GM12878 (cell line): ENCODE measurements around the gene LENG9. TPM values are rescaled to one million over a fixed set of nuclear protein-coding genes. Genes with fewer than 3 reads are reported as not detected.

ENCODE experiments used
- ATAC-seq: fragments of 200-7000 bp; cut with Tn5 transposase; 3 replicates; pipeline ENCODE4 v1.9.1; 2020; ENCODE audit warnings: mild to moderate bottlenecking, moderate library complexity
- BruUV-seq: library from RNA; stranded (reverse); fragments of 400-500 nt; replicated peaks from 2 replicates; lab custom pipeline; 2021; lab: Mats Ljungman, UMichigan
- CTCF ChIA-PET: fragments of 300-600 bp; sonication (Branson Sonifier 250); formaldehyde crosslinking; extraction: SDS; loops from one replicate; lab custom pipeline; 2021; ENCODE audit warnings: inconsistent platforms; lab: Yijun Ruan, JAX
- POLR2A ChIA-PET: fragments of 350-600 bp; formaldehyde crosslinking; extraction: SDS; loops from one replicate; lab custom pipeline; 2021; ENCODE audit warnings: inconsistent platforms; lab: Charles Lee
- RAD21 ChIA-PET: fragments of 300-600 bp; sonication (Branson Sonifier 250); formaldehyde crosslinking; loops from one replicate; lab custom pipeline; 2023; ENCODE audit warnings: antibody characterized with exemption; ENCODE audit not compliant: unreplicated experiment; lab: Charles Lee
- SMC1A ChIA-PET: fragments of 300-600 bp; sonication (Branson Sonifier 250); formaldehyde crosslinking; loops from one replicate; lab custom pipeline; 2023; ENCODE audit not compliant: unreplicated experiment, uncharacterized antibody; lab: Charles Lee
- DNase-seq: peaks from one replicate; pipeline ENCODE4 v3.0.0-alpha.2; 2011; ENCODE audit warnings: low read depth, low spot score
- FAIRE-seq: peaks from 3 replicates; lab custom pipeline; 2011; peaks lifted over from hg19 to GRCh38; lab: Jason Lieb, UNC
- H2AFZ ChIP-seq: 2 replicates; pipeline ENCODE4 v1.6.0; 2011; ENCODE audit warnings: low read depth, low read length, control low read depth; ENCODE audit not compliant: control insufficient read depth
- H3K27ac ChIP-seq: 2 replicates; pipeline ENCODE4 v1.5.1; 2011; ENCODE audit warnings: control low read depth; ENCODE audit not compliant: control insufficient read depth, insufficient read depth
- H3K27me3 ChIP-seq, 2 experiments: replicated peaks in 1 of 2; 2 replicates each; pipeline versions ENCODE4 v1.6.0 to v1.6.1; 2011; ENCODE audit warnings: low read length in 1 of 2; ENCODE audit not compliant: control insufficient read depth in 2 of 2, insufficient read depth in 2 of 2
- H3K36me3 ChIP-seq, 2 experiments: 2 replicates each; pipeline ENCODE4 v1.5.1; 2011; ENCODE audit warnings: low read length in 1 of 2; ENCODE audit not compliant: control insufficient read depth in 2 of 2, insufficient read depth in 2 of 2
- H3K4me1 ChIP-seq: 2 replicates; pipeline ENCODE4 v1.6.1; 2011; ENCODE audit warnings: mild to moderate bottlenecking, low read length, moderate library complexity, mixed read lengths; ENCODE audit not compliant: control insufficient read depth, insufficient read depth
- H3K4me2 ChIP-seq: 2 replicates; pipeline ENCODE4 v1.6.0; 2011; ENCODE audit warnings: control low read depth; ENCODE audit not compliant: control insufficient read depth, insufficient read depth
- H3K4me3 ChIP-seq: fragments of 200-600 bp; sonication (generic); 2 replicates; pipeline ENCODE4 v1.5.1; 2016
- H3K79me2 ChIP-seq: 2 replicates; pipeline ENCODE4 v1.6.0; 2011; ENCODE audit warnings: low read length; ENCODE audit not compliant: control insufficient read depth, insufficient read depth
- H3K9ac ChIP-seq: 2 replicates; pipeline ENCODE4 v1.8.0; 2011; ENCODE audit warnings: low read length, control low read depth, mixed read lengths; ENCODE audit not compliant: control insufficient read depth, insufficient read depth
- H3K9me3 ChIP-seq: replicated peaks from 3 replicates; pipeline ENCODE4 v1.5.1; 2011; ENCODE audit warnings: mild to moderate bottlenecking, low read length; ENCODE audit not compliant: control insufficient read depth, insufficient read depth
- H4K20me1 ChIP-seq: 2 replicates; pipeline ENCODE4 v1.6.0; 2011; ENCODE audit not compliant: control insufficient read depth, insufficient read depth
- CBX5 ChIP-seq: sonication (generic); IDR thresholded peaks from 2 replicates; pipeline ENCODE4 v1.6.1; 2016; ENCODE audit warnings: low read depth, moderate library complexity, mild to moderate bottlenecking, inconsistent platforms
- FOS ChIP-seq: IDR thresholded peaks from 3 replicates; pipeline ENCODE4 v1.6.1; 2011; ENCODE audit warnings: borderline replicate concordance; ENCODE audit not compliant: insufficient read length; ENCODE audit errors: extremely low read depth
- GATAD2B ChIP-seq: fragments of 450-650 bp; conservative IDR thresholded peaks from 2 replicates; pipeline ENCODE4 v1.6.1; 2017; ENCODE audit warnings: low read depth, mild to moderate bottlenecking, moderate library complexity
- HDAC2 ChIP-seq: fragments of 200-600 bp; sonication (generic); IDR thresholded peaks from 2 replicates; pipeline ENCODE4 v1.6.1; 2017
- NR2F1 ChIP-seq: fragments of 450-650 bp; conservative IDR thresholded peaks from 2 replicates; pipeline ENCODE4 v1.6.1; 2017; ENCODE audit warnings: mild to moderate bottlenecking
- SMC3 ChIP-seq: IDR thresholded peaks from 2 replicates; pipeline ENCODE4 v1.6.1; 2011; ENCODE audit warnings: low read length, improper control_type of control experiment, borderline replicate concordance
- TCF7 ChIP-seq: IDR thresholded peaks from 2 replicates; pipeline ENCODE4 v1.6.1; 2014; ENCODE audit warnings: antibody characterized with exemption, borderline replicate concordance
- ZNF207 ChIP-seq: fragments of 450-650 bp; IDR thresholded peaks from 2 replicates; pipeline ENCODE4 v1.6.1; 2014; ENCODE audit warnings: antibody characterized with exemption, mild to moderate bottlenecking, borderline replicate concordance
- ZNF687 ChIP-seq: fragments of 450-650 bp; IDR thresholded peaks from 2 replicates; pipeline ENCODE4 v1.6.1; 2017; ENCODE audit warnings: mild to moderate bottlenecking, moderate library complexity
- WGBS: methylation state at CpG from one replicate; pipeline ENCODE4 v1.1.6; 2016; ENCODE audit warnings: low lambda C conversion rate; ENCODE audit not compliant: insufficient replicate concordance, insufficient coverage; ENCODE audit errors: missing lambda C conversion rate; 5-methylcytosine and 5-hydroxymethylcytosine counted together
- in situ Hi-C: fragments of 300-500 bp; cut with MboI; formaldehyde crosslinking; loops from 9 replicates; pipeline ENCODE4 v1.14.3; 2018; ENCODE audit warnings: mixed read lengths
- intact Hi-C: fragments of 100-400 bp; cut with micrococcal nuclease; formaldehyde crosslinking; loops from one replicate; pipeline ENCODE4 v1.14.2; 2022; ENCODE audit not compliant: unreplicated experiment
- polyA plus RNA-seq, 11 experiments: library from polyadenylated mRNA; depleted of rRNA in 4 of 11; unstranded in 6 of 11; stranded (reverse) in 5 of 11; fragments of >200 nt; fragmentation: Nextera tagmentation in 4 of 11; fragmentation: Illumina TruSeq in 1 of 11; extraction: Ambion mirVana in 4 of 11; extraction: Trizol in 1 of 11; gene quantifications; 1 replicate in 1 of 11; 2 replicates in 10 of 11; pipeline versions ENCODE4 v1.2.1 to v1.2.3, GENCODE V29; 2011 to 2016; ENCODE audit warnings: inconsistent platforms in 2 of 11, missing spikeins in 2 of 11, low read depth in 1 of 11
- total RNA-seq, 4 experiments: library from RNA; depleted of rRNA in 3 of 4; stranded (reverse); fragments of >200 nt in 3 of 4; fragmentation: Illumina TruSeq in 1 of 4; extraction: Trizol in 1 of 4; gene quantifications; 2 replicates each; pipeline versions ENCODE4 v1.2.1 to v1.2.3, GENCODE V29; 2013 to 2021
- TF ChIP-seq, protein P1 (sequence below): fragments of 450-650 bp; IDR thresholded peaks from 2 replicates; pipeline ENCODE4 v1.6.1; 2017; ENCODE audit warnings: mild to moderate bottlenecking, low read depth, inconsistent platforms; ENCODE audit not compliant: poor library complexity, severe bottlenecking
- TF ChIP-seq, protein P2 (sequence below): fragments of 450-650 bp; IDR thresholded peaks from 2 replicates; pipeline ENCODE4 v1.6.1; 2017; ENCODE audit warnings: mild to moderate bottlenecking
- TF ChIP-seq, protein P3 (sequence below): fragments of 450-650 bp; IDR thresholded peaks from 2 replicates; pipeline ENCODE4 v1.6.1; 2018; ENCODE audit warnings: mild to moderate bottlenecking, low read depth, moderate library complexity; ENCODE audit not compliant: partially characterized antibody

Gene LENG9
- total and polyA plus RNA-seq, 10 of the 15 experiments (the other 5 are each of a cell fraction or from before 2014, with no cell fraction given): 0.09 to 2.9 (median 0.76) TPM; not detected in 1

DNA sequence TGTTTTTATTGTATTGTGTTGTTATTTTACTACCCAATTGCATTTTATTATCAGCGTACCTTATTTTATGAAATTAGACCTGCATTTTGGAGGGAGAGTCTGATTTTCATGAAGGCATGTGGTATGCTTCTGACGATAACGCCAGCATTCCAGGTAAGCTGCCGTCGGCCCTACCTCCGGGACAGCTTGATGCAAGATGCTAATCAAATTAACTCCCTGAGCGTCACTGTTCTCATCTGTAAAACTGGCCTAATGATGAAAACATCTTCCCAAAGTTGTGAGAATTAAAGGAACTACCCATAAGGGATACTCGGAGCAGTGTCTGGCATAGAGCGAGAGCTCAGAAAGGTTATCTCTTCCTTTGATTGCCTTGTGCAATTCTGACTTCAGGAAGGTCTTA is 26.2 kb upstream of the LENG9 start (continued):
- TF ChIP-seq, protein P1, sequence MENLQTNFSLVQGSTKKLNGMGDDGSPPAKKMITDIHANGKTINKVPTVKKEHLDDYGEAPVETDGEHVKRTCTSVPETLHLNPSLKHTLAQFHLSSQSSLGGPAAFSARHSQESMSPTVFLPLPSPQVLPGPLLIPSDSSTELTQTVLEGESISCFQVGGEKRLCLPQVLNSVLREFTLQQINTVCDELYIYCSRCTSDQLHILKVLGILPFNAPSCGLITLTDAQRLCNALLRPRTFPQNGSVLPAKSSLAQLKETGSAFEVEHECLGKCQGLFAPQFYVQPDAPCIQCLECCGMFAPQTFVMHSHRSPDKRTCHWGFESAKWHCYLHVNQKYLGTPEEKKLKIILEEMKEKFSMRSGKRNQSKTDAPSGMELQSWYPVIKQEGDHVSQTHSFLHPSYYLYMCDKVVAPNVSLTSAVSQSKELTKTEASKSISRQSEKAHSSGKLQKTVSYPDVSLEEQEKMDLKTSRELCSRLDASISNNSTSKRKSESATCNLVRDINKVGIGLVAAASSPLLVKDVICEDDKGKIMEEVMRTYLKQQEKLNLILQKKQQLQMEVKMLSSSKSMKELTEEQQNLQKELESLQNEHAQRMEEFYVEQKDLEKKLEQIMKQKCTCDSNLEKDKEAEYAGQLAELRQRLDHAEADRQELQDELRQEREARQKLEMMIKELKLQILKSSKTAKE: no peak
- TF ChIP-seq CBX5 (no peak), ZNF687 (no peak), GATAD2B (no peak), NR2F1 (no peak)
- TF ChIP-seq, all 136 proteins: peak for 0

DNA sequence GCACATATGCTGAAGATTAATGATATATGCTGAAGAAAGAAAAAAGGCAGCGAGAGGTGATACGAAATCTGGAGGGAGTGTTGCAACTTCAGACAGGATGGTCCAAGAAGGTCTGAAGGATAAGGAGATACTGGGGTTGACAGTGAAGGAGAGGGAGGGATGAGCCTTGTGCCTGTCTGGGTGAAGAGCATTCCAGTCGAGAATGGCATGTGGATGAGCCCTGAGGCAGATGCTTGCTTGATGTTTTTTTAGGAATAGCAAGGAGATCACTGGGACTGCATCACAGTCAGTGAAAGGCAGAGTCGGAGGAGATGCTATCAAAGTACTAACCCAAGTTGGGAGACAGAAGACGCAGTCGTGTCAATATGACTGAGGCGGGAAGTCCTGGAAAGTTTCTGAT is 25.8 kb upstream of the LENG9 start:
- POLR2A ChIA-PET: no interaction called here
- no peak for FAIRE-seq
- no peak for TF ChIP-seq TCF7
- no peak for TF ChIP-seq ZNF207
- TF ChIP-seq, protein P2, sequence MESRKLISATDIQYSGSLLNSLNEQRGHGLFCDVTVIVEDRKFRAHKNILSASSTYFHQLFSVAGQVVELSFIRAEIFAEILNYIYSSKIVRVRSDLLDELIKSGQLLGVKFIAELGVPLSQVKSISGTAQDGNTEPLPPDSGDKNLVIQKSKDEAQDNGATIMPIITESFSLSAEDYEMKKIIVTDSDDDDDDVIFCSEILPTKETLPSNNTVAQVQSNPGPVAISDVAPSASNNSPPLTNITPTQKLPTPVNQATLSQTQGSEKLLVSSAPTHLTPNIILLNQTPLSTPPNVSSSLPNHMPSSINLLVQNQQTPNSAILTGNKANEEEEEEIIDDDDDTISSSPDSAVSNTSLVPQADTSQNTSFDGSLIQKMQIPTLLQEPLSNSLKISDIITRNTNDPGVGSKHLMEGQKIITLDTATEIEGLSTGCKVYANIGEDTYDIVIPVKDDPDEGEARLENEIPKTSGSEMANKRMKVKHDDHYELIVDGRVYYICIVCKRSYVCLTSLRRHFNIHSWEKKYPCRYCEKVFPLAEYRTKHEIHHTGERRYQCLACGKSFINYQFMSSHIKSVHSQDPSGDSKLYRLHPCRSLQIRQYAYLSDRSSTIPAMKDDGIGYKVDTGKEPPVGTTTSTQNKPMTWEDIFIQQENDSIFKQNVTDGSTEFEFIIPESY: no peak
- TF ChIP-seq, protein P3, sequence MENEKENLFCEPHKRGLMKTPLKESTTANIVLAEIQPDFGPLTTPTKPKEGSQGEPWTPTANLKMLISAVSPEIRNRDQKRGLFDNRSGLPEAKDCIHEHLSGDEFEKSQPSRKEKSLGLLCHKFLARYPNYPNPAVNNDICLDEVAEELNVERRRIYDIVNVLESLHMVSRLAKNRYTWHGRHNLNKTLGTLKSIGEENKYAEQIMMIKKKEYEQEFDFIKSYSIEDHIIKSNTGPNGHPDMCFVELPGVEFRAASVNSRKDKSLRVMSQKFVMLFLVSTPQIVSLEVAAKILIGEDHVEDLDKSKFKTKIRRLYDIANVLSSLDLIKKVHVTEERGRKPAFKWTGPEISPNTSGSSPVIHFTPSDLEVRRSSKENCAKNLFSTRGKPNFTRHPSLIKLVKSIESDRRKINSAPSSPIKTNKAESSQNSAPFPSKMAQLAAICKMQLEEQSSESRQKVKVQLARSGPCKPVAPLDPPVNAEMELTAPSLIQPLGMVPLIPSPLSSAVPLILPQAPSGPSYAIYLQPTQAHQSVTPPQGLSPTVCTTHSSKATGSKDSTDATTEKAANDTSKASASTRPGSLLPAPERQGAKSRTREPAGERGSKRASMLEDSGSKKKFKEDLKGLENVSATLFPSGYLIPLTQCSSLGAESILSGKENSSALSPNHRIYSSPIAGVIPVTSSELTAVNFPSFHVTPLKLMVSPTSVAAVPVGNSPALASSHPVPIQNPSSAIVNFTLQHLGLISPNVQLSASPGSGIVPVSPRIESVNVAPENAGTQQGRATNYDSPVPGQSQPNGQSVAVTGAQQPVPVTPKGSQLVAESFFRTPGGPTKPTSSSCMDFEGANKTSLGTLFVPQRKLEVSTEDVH: no peak
- TF ChIP-seq SMC3: no peak
- TF ChIP-seq HDAC2: no peak
- TF ChIP-seq FOS: no peak

More for the DNA sequence above, 25.8 kb upstream of the LENG9 start:
- Histone ChIP-seq H3K9me3 (no peaks in the 10 kb centered on the region), H3K9ac (no peak overlapping the region), H3K4me3 (no peak overlapping the region), H3K36me3 (no peaks in the 10 kb centered on the region), H3K27me3 (no peaks in the 10 kb centered on the region), H4K20me1 (no peaks in the 10 kb centered on the region), H3K4me1 (peaks cover 10% of the 10 kb centered on the region), H3K4me2 (no peak overlapping the region), H3K27ac (no peak overlapping the region), H3K79me2 (no peaks in the 10 kb centered on the region), H2AFZ (no peak overlapping the region)
- RAD21 ChIA-PET: interaction anchor here (0.8 kb wide), 1 partner anchor 10 kb away, joined by 3 read pairs; no protein-coding TSS in a partner anchor
- intact Hi-C loops (no loop called here), in situ Hi-C loops (no loop called here)
- WGBS: 78% methylated on average over 7 of the region's 7 CpGs
- CTCF ChIA-PET: interaction anchor here (0.6 kb wide), 1 partner anchor 185 kb away, joined by 3 read pairs; no protein-coding TSS in a partner anchor
- ATAC-seq (no peak), DNase-seq (no peak)
- no TSS peak for BruUV-seq
- SMC1A ChIA-PET: no interaction called here
